Sigmoid colon (tissue), 3 donors: Measurements from ENCODE around the gene CERS6.

Experiments
- CTCF ChIP-seq, 4 experiments: fragments of 450-650 bp in 3 of 4; fragments of 200-600 bp in 1 of 4; IDR thresholded peaks; one replicate each; pipeline ENCODE4 v1.5.1; 2016 to 2019; ENCODE audit warnings: antibody characterized with exemption in 4 of 4, mild to moderate bottlenecking in 3 of 4, moderate library complexity in 2 of 4
- POLR2A ChIP-seq, 2 donors: fragments of 450-650 bp; IDR thresholded peaks; one replicate each; pipeline ENCODE4 v1.6.1; 2016; ENCODE audit warnings: antibody characterized with exemption in 2 of 2, mild to moderate bottlenecking in 2 of 2, moderate library complexity in 2 of 2

GRCh38 chr2:168660870-168661862 is 205.1 kb downstream of the CERS6 start:
- TF ChIP-seq CTCF (IDR thresholded peaks at IDR 0.05) (no peak), POLR2A (IDR thresholded peaks at IDR 0.05) (no peak)
